Activated CD4-positive, alpha-beta T cell treated with anti-CD3 and anti-CD28 coated beads, Interleukin-2, Interleukin-4, amounts not matched to agents 100 ng/mL and 50 ng/mL, durations not matched to agents 16 hours and 8 hours (primary cell): ENCODE data around the gene NR4A1.

Experiments
- DNase-seq: peaks from one replicate; pipeline ENCODE4 v3.0.0-alpha.2; 2020; ENCODE audit warnings: low spot score

NR4A1 gene

GRCh38 chr12:52041695-52042123 is 9.5 kb upstream of the NR4A1 start:
- DNase-seq, result no peak

- no peak for DNase-seq
Measured at GRCh38 chr12:52042706-52043385, 8.4 kb upstream of the NR4A1 start.

DNA sequence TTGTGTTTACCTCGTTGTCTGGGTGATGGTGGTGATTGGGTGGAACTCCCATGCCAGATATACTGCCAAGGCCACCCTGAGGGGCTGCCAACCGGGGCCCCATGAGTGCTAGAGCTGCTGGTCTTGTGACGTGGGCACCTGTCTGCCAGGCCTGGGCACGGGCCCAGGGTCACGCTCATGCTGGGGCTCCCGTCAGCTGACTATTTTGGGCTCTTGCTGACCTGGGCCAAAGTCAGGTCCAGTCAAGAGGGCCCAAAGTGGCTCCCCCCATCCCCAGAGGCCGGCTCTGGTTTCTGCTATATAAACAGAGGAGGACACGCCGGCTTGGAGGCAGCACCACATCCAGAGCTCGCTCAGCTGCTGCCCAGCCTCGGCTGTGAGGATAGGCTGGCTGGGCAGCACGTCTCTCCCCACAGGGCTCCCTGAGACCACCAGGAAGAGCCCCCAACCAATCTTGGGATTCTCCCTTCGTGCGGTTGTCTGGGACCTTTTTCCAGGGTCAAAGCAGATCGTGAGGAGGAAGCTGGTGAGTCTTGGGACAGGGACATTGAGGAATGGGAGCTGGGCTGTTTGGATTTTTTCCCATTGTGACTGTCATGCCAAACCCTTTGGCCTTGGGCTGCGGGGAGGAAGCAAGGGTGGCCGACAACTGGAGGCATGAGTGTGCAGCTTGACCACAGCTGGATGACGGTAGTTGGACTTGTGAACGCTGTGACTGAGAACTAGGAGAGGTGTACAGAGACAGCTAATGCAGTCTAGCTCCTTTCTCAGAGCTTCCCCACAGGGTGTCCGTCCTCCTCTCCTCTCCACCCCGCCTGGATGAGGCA is 7.6 kb upstream of the NR4A1 start:
- no peak for DNase-seq

- DNase-seq, result no peak
Measured at GRCh38 chr12:52044292-52044983, 6.8 kb upstream of the NR4A1 start.

GRCh38 chr12:52045794-52046199 is 5.4 kb upstream of the NR4A1 start:
- DNase-seq, result no peak

DNA sequence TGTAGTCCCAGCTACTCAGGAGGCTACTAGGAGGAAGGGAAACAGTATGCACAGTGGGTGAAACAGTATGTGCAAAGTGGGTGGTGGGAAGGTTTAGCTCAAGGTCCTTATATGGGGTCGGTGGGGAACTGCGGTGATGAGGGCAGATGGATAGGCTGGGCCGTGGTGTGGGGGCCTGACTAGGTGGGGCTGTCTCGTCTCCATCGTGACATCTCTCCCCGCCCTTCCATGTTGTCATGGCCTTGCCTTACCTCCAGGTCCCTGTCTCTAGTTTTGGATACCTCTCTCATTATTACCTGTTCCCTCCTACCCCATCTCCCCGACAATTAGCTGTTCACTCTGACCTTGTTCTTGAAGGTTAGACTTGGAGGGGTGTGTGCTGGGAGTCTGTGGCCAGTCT is 4.4 kb upstream of the NR4A1 start:
- no peak for DNase-seq

- no peak for DNase-seq
Measured at GRCh38 chr12:52049286-52049685, 2.0 kb upstream of the NR4A1 start.

DNA sequence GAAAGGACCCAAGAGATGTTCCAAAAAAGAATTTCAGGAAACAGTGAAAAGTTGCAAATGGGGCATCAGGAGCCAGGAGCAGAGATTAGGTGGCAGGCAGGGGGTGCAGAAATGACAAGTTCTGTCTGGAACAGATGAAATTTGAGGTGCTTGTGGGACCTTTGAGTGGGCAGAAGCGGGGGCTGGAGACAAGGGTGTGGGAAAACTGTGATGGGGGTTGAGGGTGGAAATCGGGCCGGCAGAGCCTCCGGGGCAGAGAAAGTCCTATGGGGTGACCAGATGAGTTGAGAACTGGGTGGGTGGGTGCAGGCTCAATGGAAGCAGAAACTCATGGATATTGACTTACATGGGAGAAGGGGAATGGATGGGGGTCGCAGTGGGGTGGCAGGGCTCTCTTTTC is 1.6 kb upstream of the NR4A1 start:
- DNase-seq, result no peak

DNA sequence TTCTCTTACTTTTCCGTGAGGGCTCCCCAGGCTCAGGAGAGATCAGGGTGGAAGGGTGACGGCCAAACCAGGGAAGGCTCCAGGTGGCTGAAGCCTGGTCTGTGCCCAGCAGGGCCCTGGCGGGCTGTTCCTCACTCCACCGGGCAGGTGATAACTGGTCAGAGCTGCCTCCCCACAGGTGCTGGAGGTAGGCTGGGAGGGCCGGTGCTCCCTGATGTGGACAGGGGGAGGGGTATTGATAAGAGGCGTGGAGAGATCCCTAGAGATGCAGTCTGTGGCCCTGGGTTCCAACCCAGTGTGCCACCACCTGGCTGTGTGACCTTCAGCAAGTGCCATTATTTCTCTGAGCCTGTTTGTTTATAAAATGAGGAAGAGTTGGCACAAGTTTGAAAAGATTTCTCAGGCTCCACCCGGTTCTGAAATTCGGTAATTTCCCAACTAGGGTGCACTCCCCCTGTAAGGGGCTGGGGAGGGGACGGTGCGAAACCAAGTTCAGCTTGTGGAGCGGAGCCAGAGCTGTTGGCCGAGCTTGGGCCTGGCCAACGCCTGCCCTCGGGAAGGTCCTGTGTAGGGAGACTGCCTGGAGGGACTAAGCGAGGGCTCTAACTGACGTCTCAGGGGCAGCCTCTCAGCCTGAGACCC is 1.0 kb upstream of the NR4A1 start:
- DNase-seq, result no peak

- no peak for DNase-seq
Measured at GRCh38 chr12:52052468-52053186, 1.4 kb downstream of the NR4A1 start.

- no peak for DNase-seq
Measured at GRCh38 chr12:52053536-52054209, 2.4 kb downstream of the NR4A1 start.

- no peak for DNase-seq
Measured at GRCh38 chr12:52054231-52054832, 3.1 kb downstream of the NR4A1 start.

DNA sequence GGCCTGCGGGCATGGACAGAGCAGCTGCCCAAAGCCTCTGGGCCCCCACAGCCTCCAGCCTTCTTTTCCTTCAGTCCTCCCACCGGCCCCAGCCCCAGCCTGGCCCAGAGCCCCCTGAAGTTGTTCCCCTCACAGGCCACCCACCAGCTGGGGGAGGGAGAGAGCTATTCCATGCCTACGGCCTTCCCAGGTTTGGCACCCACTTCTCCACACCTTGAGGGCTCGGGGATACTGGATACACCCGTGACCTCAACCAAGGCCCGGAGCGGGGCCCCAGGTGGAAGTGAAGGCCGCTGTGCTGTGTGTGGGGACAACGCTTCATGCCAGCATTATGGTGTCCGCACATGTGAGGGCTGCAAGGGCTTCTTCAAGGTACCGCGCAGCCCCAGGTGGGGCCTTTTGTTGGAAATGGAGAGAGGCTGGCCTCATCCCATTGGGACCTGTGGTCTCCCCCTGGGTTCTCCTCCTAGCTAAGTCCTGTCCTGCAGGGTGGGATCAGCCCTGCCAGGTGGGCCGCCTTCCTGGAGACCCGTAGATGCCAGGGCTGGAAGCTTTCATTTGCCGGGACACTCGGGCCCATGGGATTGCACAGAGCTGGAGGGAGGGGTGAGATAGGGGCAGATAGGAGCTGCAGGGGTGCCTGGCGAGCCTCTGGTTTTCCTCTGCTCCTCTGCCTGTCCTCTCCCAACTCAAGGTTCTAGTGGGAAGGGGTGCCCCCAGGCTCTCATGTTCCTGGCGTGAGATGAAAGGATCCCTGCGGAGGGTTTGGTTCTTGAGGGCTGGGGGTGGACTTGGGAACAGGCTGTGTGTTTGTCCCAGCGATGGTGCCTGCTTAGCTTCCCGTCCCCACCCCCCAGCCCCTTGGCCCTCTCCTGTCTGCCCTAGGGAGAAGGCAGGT is 3.8 kb downstream of the NR4A1 start:
- no peak for DNase-seq

GRCh38 chr12:52055731-52056711 is 4.8 kb downstream of the NR4A1 start:
- DNase-seq, result no peak

DNA sequence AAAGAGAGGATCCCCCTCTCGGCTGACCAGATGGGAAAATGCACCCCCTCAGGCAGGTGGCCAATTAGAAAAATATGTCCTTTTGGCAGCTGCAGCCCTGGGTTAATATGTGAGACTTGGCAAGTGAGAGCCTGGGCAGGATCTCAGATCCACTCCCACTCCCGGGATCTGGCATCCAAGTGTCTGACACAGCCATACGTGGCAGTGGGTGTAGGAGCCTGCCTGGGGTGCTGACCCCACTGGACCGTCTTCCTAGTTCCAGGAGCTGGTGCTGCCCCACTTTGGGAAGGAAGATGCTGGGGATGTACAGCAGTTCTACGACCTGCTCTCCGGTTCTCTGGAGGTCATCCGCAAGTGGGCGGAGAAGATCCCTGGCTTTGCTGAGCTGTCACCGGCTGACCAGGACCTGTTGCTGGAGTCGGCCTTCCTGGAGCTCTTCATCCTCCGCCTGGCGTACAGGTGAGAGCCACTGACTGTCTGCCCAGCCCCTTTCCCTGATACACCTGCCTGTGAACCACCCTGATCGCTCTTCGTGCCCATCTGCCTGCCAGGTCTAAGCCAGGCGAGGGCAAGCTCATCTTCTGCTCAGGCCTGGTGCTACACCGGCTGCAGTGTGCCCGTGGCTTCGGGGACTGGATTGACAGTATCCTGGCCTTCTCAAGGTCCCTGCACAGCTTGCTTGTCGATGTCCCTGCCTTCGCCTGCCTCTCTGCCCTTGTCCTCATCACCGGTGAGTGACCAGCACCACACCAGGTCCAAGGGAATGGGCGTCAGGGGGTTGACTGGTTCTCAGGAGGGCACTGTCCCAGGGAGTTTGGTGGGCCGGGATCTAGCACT is 5.8 kb downstream of the NR4A1 start:
- no peak for DNase-seq

GRCh38 chr12:52057638-52058576 is 6.7 kb downstream of the NR4A1 start:
- no peak for DNase-seq
